Measurements from ENCODE around the gene TBPL1. TPM values are rescaled to one million over a fixed set of nuclear protein-coding genes. Genes with fewer than 3 reads are reported as not detected.

TBPL1 gene
- total and polyA plus RNA-seq, 4 donors, result 5.4 to 34.6 (median 11.5) TPM

DNA sequence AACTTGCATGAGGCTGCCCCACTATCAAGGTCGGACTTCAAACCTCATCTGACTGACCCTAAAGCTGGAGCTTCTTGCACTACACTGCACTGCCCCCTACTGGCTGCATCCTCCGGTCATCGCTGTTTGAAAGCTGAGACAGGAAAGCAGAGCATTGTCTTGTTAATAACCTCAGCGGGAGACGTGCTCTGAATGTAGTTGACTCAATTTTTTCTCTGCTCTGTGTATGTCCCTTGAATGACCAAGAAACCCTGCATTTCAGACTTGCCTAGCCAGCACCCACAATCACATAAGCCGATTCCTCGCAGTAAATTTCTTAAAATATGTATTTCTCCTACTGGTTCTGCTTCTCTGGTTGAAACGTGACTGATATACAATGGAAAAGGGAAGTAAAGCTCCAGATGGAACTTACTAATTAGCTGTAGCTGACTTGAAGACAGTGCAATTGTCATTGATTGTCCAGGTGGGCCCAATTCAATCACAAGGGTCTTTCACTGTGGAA is 36.3 kb upstream of the TBPL1 start:
- Histone ChIP-seq H3K9ac (ENCODE audit: low read depth in 1 of 2, low read length in 2 of 2) (no peak overlapping the region), H3K36me3 (ENCODE audit: control insufficient read depth in 4 of 4, insufficient read depth in 3 of 4, low read depth in 1 of 4, low read length in 3 of 4) (no peaks in the 10 kb centered on the region), H3K27me3 (ENCODE audit: control insufficient read depth in 4 of 4, insufficient read depth in 4 of 4, low read length in 3 of 4) (peaks cover 0 to 6% (median 0%) of the 10 kb centered on the region in 4 donors), H3K4me3 (ENCODE audit: low read depth in 1 of 3, low read length in 3 of 3) (no peak overlapping the region), H3K4me1 (ENCODE audit: control insufficient read depth in 4 of 4, insufficient read depth in 4 of 4, low read length in 3 of 4) (no peaks in the 10 kb centered on the region), H3K9me3 (ENCODE audit: control insufficient read depth in 4 of 4, low read length in 3 of 4) (peaks cover 0 to 4% (median 1%) of the 10 kb centered on the region in 4 donors), H3K27ac (ENCODE audit: low read depth in 1 of 2, low read length in 2 of 2) (no peak overlapping the region)
- TF ChIP-seq SP1 (IDR thresholded peaks at IDR 0.05), result no peak
- TF ChIP-seq, protein P1, sequence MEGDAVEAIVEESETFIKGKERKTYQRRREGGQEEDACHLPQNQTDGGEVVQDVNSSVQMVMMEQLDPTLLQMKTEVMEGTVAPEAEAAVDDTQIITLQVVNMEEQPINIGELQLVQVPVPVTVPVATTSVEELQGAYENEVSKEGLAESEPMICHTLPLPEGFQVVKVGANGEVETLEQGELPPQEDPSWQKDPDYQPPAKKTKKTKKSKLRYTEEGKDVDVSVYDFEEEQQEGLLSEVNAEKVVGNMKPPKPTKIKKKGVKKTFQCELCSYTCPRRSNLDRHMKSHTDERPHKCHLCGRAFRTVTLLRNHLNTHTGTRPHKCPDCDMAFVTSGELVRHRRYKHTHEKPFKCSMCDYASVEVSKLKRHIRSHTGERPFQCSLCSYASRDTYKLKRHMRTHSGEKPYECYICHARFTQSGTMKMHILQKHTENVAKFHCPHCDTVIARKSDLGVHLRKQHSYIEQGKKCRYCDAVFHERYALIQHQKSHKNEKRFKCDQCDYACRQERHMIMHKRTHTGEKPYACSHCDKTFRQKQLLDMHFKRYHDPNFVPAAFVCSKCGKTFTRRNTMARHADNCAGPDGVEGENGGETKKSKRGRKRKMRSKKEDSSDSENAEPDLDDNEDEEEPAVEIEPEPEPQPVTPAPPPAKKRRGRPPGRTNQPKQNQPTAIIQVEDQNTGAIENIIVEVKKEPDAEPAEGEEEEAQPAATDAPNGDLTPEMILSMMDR (IDR thresholded peaks at IDR 0.05; ENCODE audit: low read depth, low read length, missing input control), result peak; percentile 84
- peak; percentile 93 for TF ChIP-seq RAD21 (IDR thresholded peaks at IDR 0.05)
- no peak for TF ChIP-seq TAF1 (conservative IDR thresholded peaks at IDR 0.05)
- TF ChIP-seq FOXA2 (IDR thresholded peaks at IDR 0.05), result no peak
- no peak for TF ChIP-seq NR2F2 (IDR thresholded peaks at IDR 0.05)
- no peak for TF ChIP-seq HNF4G (IDR thresholded peaks at IDR 0.05)
- TF ChIP-seq, protein P2, sequence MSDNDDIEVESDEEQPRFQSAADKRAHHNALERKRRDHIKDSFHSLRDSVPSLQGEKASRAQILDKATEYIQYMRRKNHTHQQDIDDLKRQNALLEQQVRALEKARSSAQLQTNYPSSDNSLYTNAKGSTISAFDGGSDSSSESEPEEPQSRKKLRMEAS (IDR thresholded peaks at IDR 0.05), result no peak
- no peak for TF ChIP-seq YY1 (IDR thresholded peaks at IDR 0.05)
- peak; percentile 42 to 55 for TF ChIP-seq HNF4A (conservative IDR thresholded peaks at IDR 0.05)
- TF ChIP-seq RXRA (IDR thresholded peaks at IDR 0.05), result no peak
- WGBS, result 10% methylated on average over 8 of the region's 8 CpGs
- DNase-seq (ENCODE audit: low spot score), result peak; percentile 85

DNA sequence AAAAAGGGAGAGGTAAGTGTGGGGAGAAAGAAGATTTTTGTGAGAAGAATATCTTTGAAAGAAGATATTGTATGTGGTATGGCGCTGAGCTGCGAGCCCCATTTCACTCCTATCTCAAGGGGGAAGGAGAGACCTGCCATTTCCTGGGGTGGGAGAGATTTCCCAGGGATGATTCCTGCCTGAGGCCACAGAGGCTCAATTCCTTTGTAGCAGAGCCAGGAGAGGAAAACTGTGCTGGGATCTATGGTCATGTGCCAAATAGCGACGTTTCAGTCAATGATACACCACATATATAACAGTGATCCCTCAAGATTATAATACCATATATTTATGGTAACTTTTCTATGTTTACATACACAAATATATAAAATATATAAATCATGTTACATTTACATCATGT is 35.2 kb upstream of the TBPL1 start:
- peaks cover 0 to 4% (median 1%) of the 10 kb centered on the region in 4 donors for H3K9me3 ChIP-seq (ENCODE audit: control insufficient read depth in 4 of 4, low read length in 3 of 4)
- TF ChIP-seq RAD21 (IDR thresholded peaks at IDR 0.05), result no peak
- no peak for TF ChIP-seq SP1 (IDR thresholded peaks at IDR 0.05)
- TF ChIP-seq, protein P3, sequence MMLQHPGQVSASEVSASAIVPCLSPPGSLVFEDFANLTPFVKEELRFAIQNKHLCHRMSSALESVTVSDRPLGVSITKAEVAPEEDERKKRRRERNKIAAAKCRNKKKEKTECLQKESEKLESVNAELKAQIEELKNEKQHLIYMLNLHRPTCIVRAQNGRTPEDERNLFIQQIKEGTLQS (IDR thresholded peaks at IDR 0.05), result no peak
- TF ChIP-seq YY1 (IDR thresholded peaks at IDR 0.05), result no peak
- TF ChIP-seq RXRA (IDR thresholded peaks at IDR 0.05), result no peak
- TF ChIP-seq, protein P1 (IDR thresholded peaks at IDR 0.05; ENCODE audit: low read depth, low read length, missing input control), result no peak
- TF ChIP-seq, protein P4, sequence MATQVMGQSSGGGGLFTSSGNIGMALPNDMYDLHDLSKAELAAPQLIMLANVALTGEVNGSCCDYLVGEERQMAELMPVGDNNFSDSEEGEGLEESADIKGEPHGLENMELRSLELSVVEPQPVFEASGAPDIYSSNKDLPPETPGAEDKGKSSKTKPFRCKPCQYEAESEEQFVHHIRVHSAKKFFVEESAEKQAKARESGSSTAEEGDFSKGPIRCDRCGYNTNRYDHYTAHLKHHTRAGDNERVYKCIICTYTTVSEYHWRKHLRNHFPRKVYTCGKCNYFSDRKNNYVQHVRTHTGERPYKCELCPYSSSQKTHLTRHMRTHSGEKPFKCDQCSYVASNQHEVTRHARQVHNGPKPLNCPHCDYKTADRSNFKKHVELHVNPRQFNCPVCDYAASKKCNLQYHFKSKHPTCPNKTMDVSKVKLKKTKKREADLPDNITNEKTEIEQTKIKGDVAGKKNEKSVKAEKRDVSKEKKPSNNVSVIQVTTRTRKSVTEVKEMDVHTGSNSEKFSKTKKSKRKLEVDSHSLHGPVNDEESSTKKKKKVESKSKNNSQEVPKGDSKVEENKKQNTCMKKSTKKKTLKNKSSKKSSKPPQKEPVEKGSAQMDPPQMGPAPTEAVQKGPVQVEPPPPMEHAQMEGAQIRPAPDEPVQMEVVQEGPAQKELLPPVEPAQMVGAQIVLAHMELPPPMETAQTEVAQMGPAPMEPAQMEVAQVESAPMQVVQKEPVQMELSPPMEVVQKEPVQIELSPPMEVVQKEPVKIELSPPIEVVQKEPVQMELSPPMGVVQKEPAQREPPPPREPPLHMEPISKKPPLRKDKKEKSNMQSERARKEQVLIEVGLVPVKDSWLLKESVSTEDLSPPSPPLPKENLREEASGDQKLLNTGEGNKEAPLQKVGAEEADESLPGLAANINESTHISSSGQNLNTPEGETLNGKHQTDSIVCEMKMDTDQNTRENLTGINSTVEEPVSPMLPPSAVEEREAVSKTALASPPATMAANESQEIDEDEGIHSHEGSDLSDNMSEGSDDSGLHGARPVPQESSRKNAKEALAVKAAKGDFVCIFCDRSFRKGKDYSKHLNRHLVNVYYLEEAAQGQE (IDR thresholded peaks at IDR 0.05), result no peak
- TF ChIP-seq FOXA1 (IDR thresholded peaks at IDR 0.05), result no peak
- WGBS, result 82% methylated on average over 4 of the region's 4 CpGs

More for the DNA sequence above, 35.2 kb upstream of the TBPL1 start:
- no peaks in the 10 kb centered on the region for H3K4me1 ChIP-seq (ENCODE audit: control insufficient read depth in 4 of 4, insufficient read depth in 4 of 4, low read length in 3 of 4)
- H3K4me3 ChIP-seq (ENCODE audit: low read depth in 1 of 3, low read length in 3 of 3), result no peak overlapping the region
- H3K27me3 ChIP-seq (ENCODE audit: control insufficient read depth in 4 of 4, insufficient read depth in 4 of 4, low read length in 3 of 4), result peaks cover 0 to 6% (median 0%) of the 10 kb centered on the region in 4 donors
- H3K36me3 ChIP-seq (ENCODE audit: control insufficient read depth in 4 of 4, insufficient read depth in 3 of 4, low read depth in 1 of 4, low read length in 3 of 4), result no peaks in the 10 kb centered on the region
- no peak overlapping the region for H3K27ac ChIP-seq (ENCODE audit: low read depth in 1 of 2, low read length in 2 of 2)
- DNase-seq (ENCODE audit: low spot score), result no peak
- H3K9ac ChIP-seq (ENCODE audit: low read depth in 1 of 2, low read length in 2 of 2), result no peak overlapping the region

Measured in liver (tissue), 9 donors.